ENCODE data around the gene ZNF407. TPM values are rescaled to one million over a fixed set of nuclear protein-coding genes. Genes with fewer than 3 reads are reported as not detected.

The ZNF407 gene
- total and polyA plus RNA-seq, 4 donors = 1.9 to 16.5 (median 6.6) TPM

GRCh38 chr18:74840492-74841167 lies 243.0 kb downstream of the ZNF407 start (continued):
- TF ChIP-seq, protein P1, sequence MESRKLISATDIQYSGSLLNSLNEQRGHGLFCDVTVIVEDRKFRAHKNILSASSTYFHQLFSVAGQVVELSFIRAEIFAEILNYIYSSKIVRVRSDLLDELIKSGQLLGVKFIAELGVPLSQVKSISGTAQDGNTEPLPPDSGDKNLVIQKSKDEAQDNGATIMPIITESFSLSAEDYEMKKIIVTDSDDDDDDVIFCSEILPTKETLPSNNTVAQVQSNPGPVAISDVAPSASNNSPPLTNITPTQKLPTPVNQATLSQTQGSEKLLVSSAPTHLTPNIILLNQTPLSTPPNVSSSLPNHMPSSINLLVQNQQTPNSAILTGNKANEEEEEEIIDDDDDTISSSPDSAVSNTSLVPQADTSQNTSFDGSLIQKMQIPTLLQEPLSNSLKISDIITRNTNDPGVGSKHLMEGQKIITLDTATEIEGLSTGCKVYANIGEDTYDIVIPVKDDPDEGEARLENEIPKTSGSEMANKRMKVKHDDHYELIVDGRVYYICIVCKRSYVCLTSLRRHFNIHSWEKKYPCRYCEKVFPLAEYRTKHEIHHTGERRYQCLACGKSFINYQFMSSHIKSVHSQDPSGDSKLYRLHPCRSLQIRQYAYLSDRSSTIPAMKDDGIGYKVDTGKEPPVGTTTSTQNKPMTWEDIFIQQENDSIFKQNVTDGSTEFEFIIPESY (IDR thresholded peaks at IDR 0.05) = no peak

GRCh38 chr18:74841248-74841647 lies 243.6 kb downstream of the ZNF407 start:
- no peak for TF ChIP-seq SP1 (IDR thresholded peaks at IDR 0.05)
- TF ChIP-seq YY1 (IDR thresholded peaks at IDR 0.05) = no peak
- no peak for TF ChIP-seq FOXA1 (IDR thresholded peaks at IDR 0.05)
- no peak for TF ChIP-seq NR2F2 (IDR thresholded peaks at IDR 0.05)
- no peak for TF ChIP-seq JUND (IDR thresholded peaks at IDR 0.05)
- TF ChIP-seq HNF4A (conservative IDR thresholded peaks at IDR 0.05) = no peak
- TF ChIP-seq HNF4G (IDR thresholded peaks at IDR 0.05) = no peak
- TF ChIP-seq MAX (IDR thresholded peaks at IDR 0.05) = no peak
- TF ChIP-seq GABPA (IDR thresholded peaks at IDR 0.05 in 1 of 2, conservative IDR thresholded peaks at IDR 0.05 in 1 of 2) = no peak
- no peak for DNase-seq (ENCODE audit: low spot score)
- Histone ChIP-seq H3K36me3 (ENCODE audit: control insufficient read depth in 4 of 4, insufficient read depth in 3 of 4, low read depth in 1 of 4, low read length in 3 of 4) (no peaks in the 10 kb centered on the region), H3K4me1 (ENCODE audit: control insufficient read depth in 4 of 4, insufficient read depth in 4 of 4, low read length in 3 of 4) (peaks cover 0 to 2% (median 0%) of the 10 kb centered on the region in 4 donors), H3K4me3 (ENCODE audit: low read depth in 1 of 3, low read length in 3 of 3) (no peak overlapping the region), H3K27ac (ENCODE audit: low read depth in 1 of 2, low read length in 2 of 2) (no peak overlapping the region), H3K27me3 (ENCODE audit: control insufficient read depth in 4 of 4, insufficient read depth in 4 of 4, low read length in 3 of 4) (no peaks in the 10 kb centered on the region), H3K9me3 (ENCODE audit: control insufficient read depth in 4 of 4, low read length in 3 of 4) (no peaks in the 10 kb centered on the region), H3K9ac (ENCODE audit: low read depth in 1 of 2, low read length in 2 of 2) (no peak overlapping the region)
- WGBS = 97% methylated on average over 6 of the region's 6 CpGs

DNA sequence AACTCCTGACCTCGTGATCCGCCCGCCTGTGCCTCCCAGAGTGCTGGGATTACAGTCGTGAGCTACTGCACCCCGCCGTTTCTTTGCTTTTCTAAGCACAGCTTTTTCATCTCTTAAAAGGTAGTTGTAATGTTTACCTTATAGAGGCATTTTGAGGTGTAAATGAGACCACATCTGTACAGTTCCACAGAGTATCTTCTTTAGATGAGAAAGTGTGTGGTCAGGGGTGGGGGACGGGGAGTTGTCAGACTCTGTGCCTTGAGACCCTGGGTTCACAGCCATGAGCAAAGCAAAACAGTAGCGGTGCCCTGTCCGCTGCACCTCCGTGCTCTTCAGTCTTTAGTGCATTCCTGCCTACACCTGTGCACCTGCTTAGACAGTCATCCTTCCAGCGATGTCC lies 251.6 kb downstream of the ZNF407 start:
- H3K4me1 ChIP-seq (ENCODE audit: control insufficient read depth in 4 of 4, insufficient read depth in 4 of 4, low read length in 3 of 4) = no peaks in the 10 kb centered on the region
- H3K27ac ChIP-seq (ENCODE audit: low read depth in 1 of 2, low read length in 2 of 2) = no peak overlapping the region
- no peaks in the 10 kb centered on the region for H3K36me3 ChIP-seq (ENCODE audit: control insufficient read depth in 4 of 4, insufficient read depth in 3 of 4, low read depth in 1 of 4, low read length in 3 of 4)
- H3K9me3 ChIP-seq (ENCODE audit: control insufficient read depth in 4 of 4, low read length in 3 of 4) = no peaks in the 10 kb centered on the region
- TF ChIP-seq FOXA2 (IDR thresholded peaks at IDR 0.05) (no peak), JUND (IDR thresholded peaks at IDR 0.05) (no peak), FOXA1 (IDR thresholded peaks at IDR 0.05) (no peak), YY1 (IDR thresholded peaks at IDR 0.05) (no peak), MAX (IDR thresholded peaks at IDR 0.05) (no peak), GABPA (IDR thresholded peaks at IDR 0.05 in 1 of 2, conservative IDR thresholded peaks at IDR 0.05 in 1 of 2) (no peak), RXRA (IDR thresholded peaks at IDR 0.05) (no peak), NR2F2 (IDR thresholded peaks at IDR 0.05) (no peak), HNF4G (IDR thresholded peaks at IDR 0.05) (no peak), ATF3 (IDR thresholded peaks at IDR 0.05) (no peak), TAF1 (conservative IDR thresholded peaks at IDR 0.05) (no peak), SP1 (IDR thresholded peaks at IDR 0.05) (no peak), RAD21 (IDR thresholded peaks at IDR 0.05) (no peak), EGR1 (IDR thresholded peaks at IDR 0.05; ENCODE audit: low read depth in 2 of 2) (no peak), HNF4A (conservative IDR thresholded peaks at IDR 0.05) (no peak)
- TF ChIP-seq, protein P1 (IDR thresholded peaks at IDR 0.05) = no peak
- TF ChIP-seq, protein P2, sequence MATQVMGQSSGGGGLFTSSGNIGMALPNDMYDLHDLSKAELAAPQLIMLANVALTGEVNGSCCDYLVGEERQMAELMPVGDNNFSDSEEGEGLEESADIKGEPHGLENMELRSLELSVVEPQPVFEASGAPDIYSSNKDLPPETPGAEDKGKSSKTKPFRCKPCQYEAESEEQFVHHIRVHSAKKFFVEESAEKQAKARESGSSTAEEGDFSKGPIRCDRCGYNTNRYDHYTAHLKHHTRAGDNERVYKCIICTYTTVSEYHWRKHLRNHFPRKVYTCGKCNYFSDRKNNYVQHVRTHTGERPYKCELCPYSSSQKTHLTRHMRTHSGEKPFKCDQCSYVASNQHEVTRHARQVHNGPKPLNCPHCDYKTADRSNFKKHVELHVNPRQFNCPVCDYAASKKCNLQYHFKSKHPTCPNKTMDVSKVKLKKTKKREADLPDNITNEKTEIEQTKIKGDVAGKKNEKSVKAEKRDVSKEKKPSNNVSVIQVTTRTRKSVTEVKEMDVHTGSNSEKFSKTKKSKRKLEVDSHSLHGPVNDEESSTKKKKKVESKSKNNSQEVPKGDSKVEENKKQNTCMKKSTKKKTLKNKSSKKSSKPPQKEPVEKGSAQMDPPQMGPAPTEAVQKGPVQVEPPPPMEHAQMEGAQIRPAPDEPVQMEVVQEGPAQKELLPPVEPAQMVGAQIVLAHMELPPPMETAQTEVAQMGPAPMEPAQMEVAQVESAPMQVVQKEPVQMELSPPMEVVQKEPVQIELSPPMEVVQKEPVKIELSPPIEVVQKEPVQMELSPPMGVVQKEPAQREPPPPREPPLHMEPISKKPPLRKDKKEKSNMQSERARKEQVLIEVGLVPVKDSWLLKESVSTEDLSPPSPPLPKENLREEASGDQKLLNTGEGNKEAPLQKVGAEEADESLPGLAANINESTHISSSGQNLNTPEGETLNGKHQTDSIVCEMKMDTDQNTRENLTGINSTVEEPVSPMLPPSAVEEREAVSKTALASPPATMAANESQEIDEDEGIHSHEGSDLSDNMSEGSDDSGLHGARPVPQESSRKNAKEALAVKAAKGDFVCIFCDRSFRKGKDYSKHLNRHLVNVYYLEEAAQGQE (IDR thresholded peaks at IDR 0.05) = no peak
- H3K4me3 ChIP-seq (ENCODE audit: low read depth in 1 of 3, low read length in 3 of 3) = no peak overlapping the region
- DNase-seq (ENCODE audit: low spot score) = no peak
- no peaks in the 10 kb centered on the region for H3K27me3 ChIP-seq (ENCODE audit: control insufficient read depth in 4 of 4, insufficient read depth in 4 of 4, low read length in 3 of 4)
- H3K9ac ChIP-seq (ENCODE audit: low read depth in 1 of 2, low read length in 2 of 2) = no peak overlapping the region
- WGBS = 99% methylated on average over 11 of the region's 11 CpGs
